Prostate gland (tissue), 2 donors: Measurements from ENCODE around the gene BTBD9. TPM values are rescaled to one million over a fixed set of nuclear protein-coding genes. Genes with fewer than 3 reads are reported as not detected.

Experiments used
- DNase-seq: peaks from one replicate; pipeline ENCODE4 v3.0.0-alpha.2; 2019; ENCODE audit warnings: low spot score
- H3K27ac ChIP-seq, 2 donors: fragments of 200-600 bp; sonication (generic); 2 replicates each; pipeline ENCODE4 v1.5.1; 2017 to 2019
- H3K27me3 ChIP-seq: fragments of 200-600 bp; sonication (generic); replicated peaks from 2 replicates; pipeline ENCODE4 v1.5.1; 2019; ENCODE audit not compliant: insufficient read depth
- H3K36me3 ChIP-seq, 2 donors: fragments of 200-600 bp; sonication (generic); 1 replicate in 1 of 2; 2 replicates in 1 of 2; pipeline versions ENCODE4 v1.5.1 to v1.8.1; 2017 to 2019
- H3K4me1 ChIP-seq: fragments of 200-600 bp; sonication (generic); replicated peaks from 2 replicates; pipeline ENCODE4 v1.5.1; 2019
- H3K4me3 ChIP-seq, 2 donors: fragments of 200-600 bp; sonication (generic); 2 replicates each; pipeline ENCODE4 v1.5.1; 2017 to 2019
- H3K9me3 ChIP-seq: fragments of 200-600 bp; sonication (generic); 2 replicates; pipeline ENCODE4 v1.5.1; 2017
- CTCF ChIP-seq, 4 experiments: fragments of 200-600 bp in 2 of 4; fragments of 450-650 bp in 2 of 4; sonication (generic) in 2 of 4; IDR thresholded peaks; 1 replicate in 3 of 4; 2 replicates in 1 of 4; pipeline ENCODE4 v1.5.1; 2016 to 2019; ENCODE audit warnings: antibody characterized with exemption in 4 of 4, mild to moderate bottlenecking in 2 of 4, moderate library complexity in 2 of 4
- POLR2A ChIP-seq: fragments of 450-650 bp; IDR thresholded peaks from one replicate; pipeline ENCODE4 v1.6.1; 2016; ENCODE audit warnings: antibody characterized with exemption, mild to moderate bottlenecking
- POLR2AphosphoS5 ChIP-seq: sonication (generic); formaldehyde crosslinking; IDR thresholded peaks from one replicate; pipeline ENCODE4 v1.6.1; 2017; ENCODE audit warnings: antibody characterized with exemption
- WGBS: methylation state at CpG from one replicate; pipeline ENCODE4 v1.1.5; 2018; 5-methylcytosine and 5-hydroxymethylcytosine counted together
- intact Hi-C: fragments of 100-400 bp; cut with DNase I; formaldehyde crosslinking; loops from one replicate; pipeline ENCODE4 v1.14.2; 2022
- total RNA-seq, 2 donors: library from RNA; depleted of rRNA; stranded (reverse); fragments of >200 nt; gene quantifications; one replicate each; pipeline ENCODE4 v1.1.0, GENCODE V29; 2016

The BTBD9 gene
- total RNA-seq, 2 donors from 2014 or later = 11.2 to 17.4 TPM

GRCh38 chr6:38445925-38446324 is 193.8 kb downstream of the BTBD9 start:
- no peaks in the 10 kb centered on the region for H3K27me3 ChIP-seq
- no peaks in the 10 kb centered on the region for H3K4me1 ChIP-seq
- H3K36me3 ChIP-seq = no peaks in the 10 kb centered on the region
- no peak for TF ChIP-seq CTCF (IDR thresholded peaks at IDR 0.05)
- TF ChIP-seq POLR2A = no peak
- no peak for TF ChIP-seq POLR2AphosphoS5
- no peaks in the 10 kb centered on the region for H3K9me3 ChIP-seq
- no peak overlapping the region for H3K27ac ChIP-seq
- WGBS = 85% methylated on average over 2 of the region's 2 CpGs
- no peak overlapping the region for H3K4me3 ChIP-seq
- DNase-seq = no peak
- intact Hi-C loops = no loop called here

GRCh38 chr6:38445336-38445735 is 194.4 kb downstream of the BTBD9 start:
- no peaks in the 10 kb centered on the region for H3K4me1 ChIP-seq
- no peak for TF ChIP-seq CTCF (IDR thresholded peaks at IDR 0.05)
- TF ChIP-seq POLR2A = no peak
- no peak for TF ChIP-seq POLR2AphosphoS5
- no peaks in the 10 kb centered on the region for H3K36me3 ChIP-seq
- intact Hi-C loops = no loop called here
- DNase-seq = no peak
- H3K9me3 ChIP-seq = no peaks in the 10 kb centered on the region
- H3K4me3 ChIP-seq = no peak overlapping the region
- H3K27ac ChIP-seq = no peak overlapping the region
- H3K27me3 ChIP-seq = no peaks in the 10 kb centered on the region

DNA sequence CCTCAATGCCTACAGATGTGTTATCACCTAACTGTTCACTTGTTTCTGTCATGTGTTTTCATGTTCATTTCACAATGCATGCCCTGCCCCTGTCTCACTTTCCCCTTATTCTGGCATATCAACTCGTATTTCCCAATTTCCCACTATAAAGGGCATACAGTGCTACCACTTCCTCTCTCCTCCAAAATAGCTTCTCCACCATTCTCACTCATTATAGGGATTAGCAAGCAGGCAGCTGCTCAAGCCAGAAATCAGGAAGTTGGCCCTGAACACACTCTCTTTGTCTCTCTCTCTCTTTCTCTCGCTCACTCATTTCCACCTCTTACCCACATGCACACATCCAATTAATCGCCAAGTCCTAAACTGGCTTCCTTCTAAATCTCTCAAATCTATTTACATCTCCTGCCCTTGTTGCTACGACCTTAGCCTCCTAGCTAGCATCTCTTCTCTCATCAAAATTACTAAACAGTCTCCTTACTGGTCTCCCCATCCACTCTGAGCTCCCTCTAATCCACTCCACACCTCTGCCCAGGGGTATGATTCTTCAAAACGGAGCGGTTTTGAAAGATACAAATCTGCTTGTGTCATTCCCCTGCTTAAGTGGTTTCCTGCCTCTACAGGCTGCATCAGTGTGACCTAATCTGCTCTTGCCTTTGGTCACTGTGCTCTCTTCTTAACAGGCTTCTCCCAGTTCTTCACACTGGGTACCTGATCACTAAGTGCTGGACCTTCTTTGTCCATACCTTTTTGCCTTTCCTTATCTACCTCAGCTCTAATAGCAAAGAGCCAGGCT is 196.2 kb downstream of the BTBD9 start:
- WGBS = 79% methylated on average over 6 of the region's 6 CpGs
- intact Hi-C loops = no loop called here

DNA sequence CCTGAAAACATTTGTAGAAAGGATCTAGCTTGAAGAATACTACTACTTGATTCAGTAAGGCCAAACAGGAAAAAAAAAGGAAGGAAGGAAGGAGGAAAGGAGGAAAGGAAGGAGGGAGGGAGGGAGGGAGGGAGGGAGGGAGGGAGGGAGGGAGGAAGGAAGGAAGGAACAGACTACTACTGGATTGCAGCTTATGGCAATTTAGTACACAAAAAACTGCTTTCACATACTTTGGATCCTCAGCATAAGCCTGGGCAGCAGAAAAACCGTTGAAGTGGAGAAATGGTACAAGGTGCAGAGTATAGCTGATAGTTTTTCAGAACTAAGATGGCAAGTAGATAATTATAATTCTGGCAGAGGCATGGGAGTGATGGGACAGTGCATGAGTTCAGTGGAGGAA is 201.6 kb downstream of the BTBD9 start:
- H3K4me1 ChIP-seq = no peaks in the 10 kb centered on the region
- H3K9me3 ChIP-seq = no peaks in the 10 kb centered on the region
- TF ChIP-seq POLR2A (no peak), POLR2AphosphoS5 (no peak), CTCF (IDR thresholded peaks at IDR 0.05) (no peak)
- no peaks in the 10 kb centered on the region for H3K27me3 ChIP-seq
- DNase-seq = no peak
- no peak overlapping the region for H3K4me3 ChIP-seq
- no peaks in the 10 kb centered on the region for H3K36me3 ChIP-seq
- no peak overlapping the region for H3K27ac ChIP-seq
- intact Hi-C loops = no loop called here
- 79% methylated on average over 1 of the region's 1 CpG for WGBS

More for the DNA sequence above, 196.2 kb downstream of the BTBD9 start:
- TF ChIP-seq POLR2AphosphoS5 = no peak
- TF ChIP-seq CTCF (IDR thresholded peaks at IDR 0.05) = no peak
- no peak for TF ChIP-seq POLR2A
- DNase-seq = no peak
- no peak overlapping the region for H3K4me3 ChIP-seq
- H3K4me1 ChIP-seq = no peaks in the 10 kb centered on the region
- no peaks in the 10 kb centered on the region for H3K9me3 ChIP-seq
- no peaks in the 10 kb centered on the region for H3K36me3 ChIP-seq
- no peak overlapping the region for H3K27ac ChIP-seq
- H3K27me3 ChIP-seq = no peaks in the 10 kb centered on the region
